ENCODE measurements around the gene SSTR5.

GRCh38 chr16:1039762-1040161 lies 32.8 kb upstream of the SSTR5 start:
- TF ChIP-seq CTCF (conservative IDR thresholded peaks at IDR 0.05; ENCODE audit: low read depth, low read length), result no peak
- TF ChIP-seq POLR2A (IDR thresholded peaks at IDR 0.05; ENCODE audit: low read depth, low read length), result no peak
- no peak for TF ChIP-seq SMC3 (IDR thresholded peaks at IDR 0.05; ENCODE audit: low read depth, low read length)
- TF ChIP-seq USF2 (IDR thresholded peaks at IDR 0.05; ENCODE audit: low read depth, low read length), result no peak
- no peak for TF ChIP-seq RAD21 (IDR thresholded peaks at IDR 0.05; ENCODE audit: low read length)
- TF ChIP-seq BHLHE40 (IDR thresholded peaks at IDR 0.05; ENCODE audit: low read depth, low read length), result no peak

Data from IMR-90 (cell line).